ENCODE measurements around the gene ABLIM3.

The ABLIM3 gene

GRCh38 chr5:149221326-149221725 is 80.0 kb downstream of the ABLIM3 start:
- DNase-seq, result no peak

- DNase-seq, result no peak
These were observed 80.5 kb downstream of the ABLIM3 start for GRCh38 chr5:149221731-149222342.

GRCh38 chr5:149223081-149223848 is 82.0 kb downstream of the ABLIM3 start:
- DNase-seq, result no peak

- DNase-seq, result no peak
These were observed 83.0 kb downstream of the ABLIM3 start for GRCh38 chr5:149224282-149224681.

GRCh38 chr5:149227168-149227826 is 86.0 kb downstream of the ABLIM3 start:
- DNase-seq, result peak; percentile 34

GRCh38 chr5:149228618-149229297 is 87.5 kb downstream of the ABLIM3 start:
- DNase-seq, result no peak

GRCh38 chr5:149229298-149229937 is 88.1 kb downstream of the ABLIM3 start:
- no peak for DNase-seq

- DNase-seq, result no peak
These were observed 94.5 kb downstream of the ABLIM3 start for GRCh38 chr5:149235841-149236240.

- no peak for DNase-seq
These were observed 96.4 kb downstream of the ABLIM3 start for GRCh38 chr5:149237662-149238061.

- DNase-seq, result no peak
These were observed 97.2 kb downstream of the ABLIM3 start for GRCh38 chr5:149238540-149238939.

- no peak for DNase-seq
These were observed 98.6 kb downstream of the ABLIM3 start for GRCh38 chr5:149239917-149240316.

GRCh38 chr5:149240354-149240998 is 99.2 kb downstream of the ABLIM3 start:
- peak; percentile 91 for DNase-seq

GRCh38 chr5:149242339-149242738 is 101.0 kb downstream of the ABLIM3 start:
- no peak for DNase-seq

- no peak for DNase-seq
These were observed 105.6 kb downstream of the ABLIM3 start for GRCh38 chr5:149246906-149247305.

GRCh38 chr5:149247726-149248125 is 106.4 kb downstream of the ABLIM3 start:
- no peak for DNase-seq

GRCh38 chr5:149251546-149251945 is 110.3 kb downstream of the ABLIM3 start:
- no peak for DNase-seq

GRCh38 chr5:149254506-149254905 is 113.2 kb downstream of the ABLIM3 start:
- no peak for DNase-seq

- DNase-seq, result no peak
These were observed 115.2 kb downstream of the ABLIM3 start for GRCh38 chr5:149256451-149256850.

- no peak for DNase-seq
These were observed 115.8 kb downstream of the ABLIM3 start for GRCh38 chr5:149257131-149257530.

- no peak for DNase-seq
These were observed 116.8 kb downstream of the ABLIM3 start for GRCh38 chr5:149257889-149258705.

GRCh38 chr5:149260761-149261160 is 119.5 kb downstream of the ABLIM3 start:
- no peak for DNase-seq

- no peak for DNase-seq
These were observed 120.0 kb downstream of the ABLIM3 start for GRCh38 chr5:149261246-149261645.
